Neural progenitor cell (in vitro differentiated cells): ENCODE results near the gene MYCL. TPM values are rescaled to one million over a fixed set of nuclear protein-coding genes. Genes with fewer than 3 reads are reported as not detected.

Experiments
- DNase-seq: peaks from one replicate; pipeline ENCODE4 v3.0.0-alpha.2; 2016; ENCODE audit warnings: low spot score
- H2AFZ ChIP-seq: fragments of 200-600 bp; sonication (generic); replicated peaks from 2 replicates; pipeline ENCODE4 v1.6.1; 2016; ENCODE audit warnings: antibody characterized with exemption
- H3F3A ChIP-seq: fragments of 200-600 bp; sonication (generic); 2 replicates; pipeline ENCODE4 v1.6.1; 2016; ENCODE audit warnings: antibody characterized with exemption, low read depth
- H3K27ac ChIP-seq: fragments of 200-600 bp; sonication (generic); 2 replicates; pipeline ENCODE4 v1.5.1; 2016; ENCODE audit warnings: mild to moderate bottlenecking
- H3K27me3 ChIP-seq: fragments of 200-600 bp; sonication (generic); 2 replicates; pipeline ENCODE4 v1.6.1; 2016; ENCODE audit warnings: mild to moderate bottlenecking, moderate library complexity
- H3K36me3 ChIP-seq: fragments of 200-600 bp; sonication (generic); 2 replicates; pipeline ENCODE4 v1.5.1; 2016
- H3K4me1 ChIP-seq: fragments of 200-600 bp; sonication (generic); 2 replicates; pipeline ENCODE4 v1.6.1; 2016; ENCODE audit warnings: mixed run types
- H3K4me2 ChIP-seq: fragments of 200-600 bp; sonication (generic); 2 replicates; pipeline ENCODE4 v1.6.1; 2016
- H3K4me3 ChIP-seq: fragments of 200-600 bp; sonication (generic); 2 replicates; pipeline ENCODE4 v1.5.1; 2016
- H3K79me2 ChIP-seq: fragments of 200-600 bp; sonication (generic); 2 replicates; pipeline ENCODE4 v1.6.1; 2016; ENCODE audit warnings: low read depth
- H3K9ac ChIP-seq: fragments of 200-600 bp; sonication (generic); 2 replicates; pipeline ENCODE4 v1.6.1; 2016
- H3K9me3 ChIP-seq: fragments of 200-600 bp; sonication (generic); 2 replicates; pipeline ENCODE4 v1.5.1; 2016; ENCODE audit warnings: low read depth
- H4K20me1 ChIP-seq: fragments of 200-600 bp; sonication (generic); 2 replicates; pipeline ENCODE4 v1.6.1; 2016; ENCODE audit warnings: low read depth
- H3K27ac Mint-ChIP-seq: 3 replicates; pipeline ENCODE4 v1.8.0; 2021; ENCODE audit warnings: mixed read lengths
- H3K27me3 Mint-ChIP-seq: 2 replicates; pipeline ENCODE4 v1.8.0; 2022; ENCODE audit warnings: low read depth, mild to moderate bottlenecking, inconsistent platforms, moderate library complexity, mixed read lengths; ENCODE audit not compliant: insufficient read depth
- H3K36me3 Mint-ChIP-seq: 3 replicates; pipeline ENCODE4 v1.8.0; 2021; ENCODE audit warnings: mixed read lengths
- H3K4me1 Mint-ChIP-seq: 3 replicates; pipeline ENCODE4 v1.8.0; 2021; ENCODE audit warnings: mixed read lengths
- H3K4me3 Mint-ChIP-seq: 3 replicates; pipeline ENCODE4 v1.8.0; 2021; ENCODE audit warnings: mild to moderate bottlenecking, moderate library complexity, mixed read lengths
- H3K9me3 Mint-ChIP-seq: 3 replicates; pipeline ENCODE4 v1.8.0; 2020; ENCODE audit warnings: mixed read lengths
- EZH2 ChIP-seq: fragments of 200-600 bp; sonication (generic); IDR thresholded peaks from 2 replicates; pipeline ENCODE4 v1.6.1; 2017; ENCODE audit warnings: antibody characterized with exemption, mild to moderate bottlenecking, moderate library complexity
- EZH2phosphoT487 ChIP-seq: fragments of 200-600 bp; sonication (generic); IDR thresholded peaks from 2 replicates; pipeline ENCODE4 v1.6.1; 2017; ENCODE audit warnings: antibody characterized with exemption
- total RNA-seq: library from RNA; depleted of rRNA; stranded (reverse); fragments of >200 nt; gene quantifications from 2 replicates; pipeline ENCODE4 v1.2.3, GENCODE V29; 2015; ENCODE audit warnings: low replicate concordance
- TF ChIP-seq, protein P1 (sequence below): fragments of 200-600 bp; sonication (generic); IDR thresholded peaks from 2 replicates; pipeline ENCODE4 v1.5.1; 2017; ENCODE audit warnings: antibody characterized with exemption, mild to moderate bottlenecking

MYCL gene, protein sequence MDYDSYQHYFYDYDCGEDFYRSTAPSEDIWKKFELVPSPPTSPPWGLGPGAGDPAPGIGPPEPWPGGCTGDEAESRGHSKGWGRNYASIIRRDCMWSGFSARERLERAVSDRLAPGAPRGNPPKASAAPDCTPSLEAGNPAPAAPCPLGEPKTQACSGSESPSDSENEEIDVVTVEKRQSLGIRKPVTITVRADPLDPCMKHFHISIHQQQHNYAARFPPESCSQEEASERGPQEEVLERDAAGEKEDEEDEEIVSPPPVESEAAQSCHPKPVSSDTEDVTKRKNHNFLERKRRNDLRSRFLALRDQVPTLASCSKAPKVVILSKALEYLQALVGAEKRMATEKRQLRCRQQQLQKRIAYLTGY
- 21.8 and 39.8 TPM in 2 replicates for total RNA-seq

DNA sequence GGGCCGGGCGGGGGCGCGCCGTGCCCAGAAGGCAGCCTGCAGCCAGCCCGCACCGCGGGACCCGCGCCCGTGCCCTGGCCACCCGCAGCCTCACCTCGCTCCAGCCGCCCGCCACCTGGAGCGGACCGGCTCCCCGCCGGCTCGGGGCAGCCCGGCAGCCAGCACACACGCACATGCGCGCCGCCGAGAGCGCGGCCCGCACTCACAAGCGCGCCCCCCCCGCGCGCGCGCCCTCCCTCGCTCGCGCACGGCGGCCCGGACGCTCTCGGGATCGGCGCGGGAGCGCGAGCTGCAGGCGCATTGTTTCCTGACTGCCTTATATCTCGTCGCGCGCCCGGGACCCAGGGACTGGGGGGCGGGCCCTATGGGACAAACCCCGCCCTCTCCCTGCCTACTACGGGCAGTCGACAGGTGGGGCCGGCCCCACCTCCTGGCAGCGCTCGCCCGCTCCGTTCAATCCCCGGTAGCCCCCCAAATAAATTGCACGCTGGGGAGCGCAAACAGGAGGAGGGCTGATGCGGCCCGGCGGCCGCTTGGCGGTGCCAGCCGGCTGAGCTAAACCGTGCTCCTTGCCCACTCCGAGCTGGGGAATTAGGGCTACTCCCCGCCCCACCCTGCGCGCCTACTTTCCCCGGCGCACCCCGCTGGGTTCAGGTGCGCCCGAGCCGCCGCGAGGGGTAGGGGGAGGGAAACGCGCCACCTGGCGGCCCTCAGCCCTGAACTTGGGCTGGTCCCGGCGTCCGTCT is at the start of gene MYCL:
Gene MYCL, minus strand, starts transcription at position 204 of the 746 bp plus-strand sequence. CDS start 483 bp downstream, outside the sequence.
- no peaks in the 10 kb centered on the region for H3K9me3 Mint-ChIP-seq
- H3K4me3 Mint-ChIP-seq = peak within 1 kb of the TSS; percentile 98
- Histone ChIP-seq H4K20me1 (peaks cover 31% of the 10 kb centered on the region), H3K27ac (no peak within 1 kb of the TSS), H3K9me3 (no peaks in the 10 kb centered on the region), H3K79me2 (peaks cover 16% of the 10 kb centered on the region), H3K4me1 (peaks cover 34% of the 10 kb centered on the region), H3K9ac (peak within 1 kb of the TSS; percentile 58), H3K36me3 (no peaks in the 10 kb centered on the region), H3K4me3 (peak within 1 kb of the TSS; percentile 82), H3K4me2 (peak within 1 kb of the TSS; percentile 97), H2AFZ (peak within 1 kb of the TSS; percentile 53), H3K27me3 (peaks cover 38% of the 10 kb centered on the region), H3F3A (peaks cover 49% of the 10 kb centered on the region)
- peaks cover 38% of the 10 kb centered on the region for H3K4me1 Mint-ChIP-seq
- peaks cover 11% of the 10 kb centered on the region for H3K27me3 Mint-ChIP-seq
- no peaks in the 10 kb centered on the region for H3K36me3 Mint-ChIP-seq
- TF ChIP-seq EZH2 (no peak), EZH2phosphoT487 (no peak)
- TF ChIP-seq, protein P1, sequence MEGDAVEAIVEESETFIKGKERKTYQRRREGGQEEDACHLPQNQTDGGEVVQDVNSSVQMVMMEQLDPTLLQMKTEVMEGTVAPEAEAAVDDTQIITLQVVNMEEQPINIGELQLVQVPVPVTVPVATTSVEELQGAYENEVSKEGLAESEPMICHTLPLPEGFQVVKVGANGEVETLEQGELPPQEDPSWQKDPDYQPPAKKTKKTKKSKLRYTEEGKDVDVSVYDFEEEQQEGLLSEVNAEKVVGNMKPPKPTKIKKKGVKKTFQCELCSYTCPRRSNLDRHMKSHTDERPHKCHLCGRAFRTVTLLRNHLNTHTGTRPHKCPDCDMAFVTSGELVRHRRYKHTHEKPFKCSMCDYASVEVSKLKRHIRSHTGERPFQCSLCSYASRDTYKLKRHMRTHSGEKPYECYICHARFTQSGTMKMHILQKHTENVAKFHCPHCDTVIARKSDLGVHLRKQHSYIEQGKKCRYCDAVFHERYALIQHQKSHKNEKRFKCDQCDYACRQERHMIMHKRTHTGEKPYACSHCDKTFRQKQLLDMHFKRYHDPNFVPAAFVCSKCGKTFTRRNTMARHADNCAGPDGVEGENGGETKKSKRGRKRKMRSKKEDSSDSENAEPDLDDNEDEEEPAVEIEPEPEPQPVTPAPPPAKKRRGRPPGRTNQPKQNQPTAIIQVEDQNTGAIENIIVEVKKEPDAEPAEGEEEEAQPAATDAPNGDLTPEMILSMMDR = peak; percentile 52
- DNase-seq = peak; percentile 95
- peak within 1 kb of the TSS; percentile 60 for H3K27ac Mint-ChIP-seq

DNA sequence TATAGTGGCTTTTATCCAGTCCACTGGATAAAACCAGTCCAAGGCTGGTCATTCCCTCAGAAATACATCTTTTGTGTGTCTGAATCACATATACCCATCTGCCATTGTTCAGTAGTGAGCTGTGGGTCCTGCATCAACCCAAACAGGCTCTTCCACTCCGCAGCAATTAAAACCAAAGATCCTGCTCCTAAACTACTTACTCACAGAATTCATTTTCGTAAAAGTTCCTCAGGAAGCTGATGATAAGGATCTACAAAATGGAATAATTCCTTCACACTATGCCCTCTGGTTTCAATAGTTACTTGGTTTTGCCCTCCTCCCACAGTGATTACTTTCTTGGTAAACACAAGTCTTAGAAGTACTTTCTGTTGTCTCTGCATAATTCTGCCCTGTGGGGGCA is 48.2 kb upstream of the MYCL start:
- Mint-ChIP-seq H3K36me3 (no peaks in the 10 kb centered on the region), H3K27ac (no peak overlapping the region), H3K27me3 (peaks cover 2% of the 10 kb centered on the region), H3K4me3 (no peak overlapping the region), H3K9me3 (no peaks in the 10 kb centered on the region), H3K4me1 (peaks cover 19% of the 10 kb centered on the region)
- peaks cover 26% of the 10 kb centered on the region for H3K27me3 ChIP-seq
- H2AFZ ChIP-seq = no peak overlapping the region
- TF ChIP-seq, protein P1 = no peak
- TF ChIP-seq EZH2phosphoT487 = no peak
- TF ChIP-seq EZH2 = no peak
- H3K27ac ChIP-seq = no peak overlapping the region
- no peak for DNase-seq
- H3K9me3 ChIP-seq = no peaks in the 10 kb centered on the region
- H3K4me3 ChIP-seq = no peak overlapping the region
- H3F3A ChIP-seq = peaks cover 3% of the 10 kb centered on the region
- H3K36me3 ChIP-seq = no peaks in the 10 kb centered on the region
- no peaks in the 10 kb centered on the region for H4K20me1 ChIP-seq
- H3K9ac ChIP-seq = no peak overlapping the region
- no peak overlapping the region for H3K4me2 ChIP-seq
- H3K79me2 ChIP-seq = no peaks in the 10 kb centered on the region
- H3K4me1 ChIP-seq = no peaks in the 10 kb centered on the region

DNA sequence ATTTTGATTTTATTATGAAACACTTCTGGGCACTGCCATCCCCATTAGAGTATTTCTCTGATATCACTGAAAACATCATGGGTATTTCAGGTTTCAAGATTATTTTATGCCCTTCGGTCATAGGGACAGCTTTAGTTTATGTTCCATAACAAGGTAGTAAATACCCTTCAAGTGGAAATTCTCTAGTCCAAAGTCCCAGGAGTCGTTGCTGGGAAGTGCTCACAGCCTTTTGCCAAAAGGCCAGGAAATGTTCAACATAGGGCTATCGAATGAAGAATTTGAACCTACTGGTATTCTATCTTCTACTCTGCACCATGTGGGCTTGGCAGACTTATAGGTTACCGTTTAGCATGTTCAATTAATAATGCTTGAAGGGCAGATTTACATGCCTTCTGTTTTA is 45.5 kb upstream of the MYCL start:
- Histone ChIP-seq H3K4me2 (no peak overlapping the region), H3K9me3 (no peaks in the 10 kb centered on the region), H3F3A (no peaks in the 10 kb centered on the region), H3K36me3 (no peaks in the 10 kb centered on the region), H3K4me1 (no peaks in the 10 kb centered on the region), H3K4me3 (no peak overlapping the region), H3K9ac (no peak overlapping the region), H3K27me3 (no peaks in the 10 kb centered on the region), H3K79me2 (no peaks in the 10 kb centered on the region), H3K27ac (no peak overlapping the region), H4K20me1 (no peaks in the 10 kb centered on the region), H2AFZ (no peak overlapping the region)
- Mint-ChIP-seq H3K4me3 (no peak overlapping the region), H3K9me3 (no peaks in the 10 kb centered on the region), H3K4me1 (peaks cover under 1% of the 10 kb centered on the region), H3K27me3 (no peaks in the 10 kb centered on the region), H3K36me3 (no peaks in the 10 kb centered on the region), H3K27ac (no peak overlapping the region)
- DNase-seq = no peak
- no peak for TF ChIP-seq EZH2
- TF ChIP-seq EZH2phosphoT487 = no peak
- TF ChIP-seq, protein P1 = no peak
